HTERT RPE-1 (cell line): ENCODE results near the gene KCNE3.
"Not testable (repeated sequence)": the region's sequence is repeated elsewhere in the genome, so short reads cannot be mapped to it uniquely, and the experiment has no call there.

Experiments used
- in situ Hi-C: fragments of 300-500 bp; cut with MboI; formaldehyde crosslinking; loops from 4 replicates; pipeline ENCODE4 v1.14.3; 2020; ENCODE audit warnings: low sequenced_read_pairs

Gene KCNE3

GRCh38 chr11:74443071-74443864, 24.1 kb downstream of the KCNE3 start:
- in situ Hi-C loops = no loop called here

- in situ Hi-C loops = no loop called here
Measured at GRCh38 chr11:74442636-74443035, 24.7 kb downstream of the KCNE3 start.

GRCh38 chr11:74438681-74439080, 28.7 kb downstream of the KCNE3 start:
- in situ Hi-C loops = no loop called here

GRCh38 chr11:74437441-74438042, 29.8 kb downstream of the KCNE3 start:
- in situ Hi-C loops = no loop called here

- in situ Hi-C loops = no loop called here
Measured at GRCh38 chr11:74434528-74434927, 32.8 kb downstream of the KCNE3 start.

GRCh38 chr11:74429205-74429604, 38.1 kb downstream of the KCNE3 start:
- in situ Hi-C loops = no loop called here

GRCh38 chr11:74427384-74427886, 39.9 kb downstream of the KCNE3 start:
- in situ Hi-C loops = no loop called here

GRCh38 chr11:74425100-74425499, 42.2 kb downstream of the KCNE3 start:
- in situ Hi-C loops = no loop called here

- in situ Hi-C loops = no loop called here
Measured at GRCh38 chr11:74418509-74418895, 48.8 kb downstream of the KCNE3 start.

- in situ Hi-C loops = no loop called here
Measured at GRCh38 chr11:74417860-74418508, 49.4 kb downstream of the KCNE3 start.

GRCh38 chr11:74417379-74417804, 50.0 kb downstream of the KCNE3 start:
- in situ Hi-C loops = no loop called here

- in situ Hi-C loops = not testable (repeated sequence)
Measured at GRCh38 chr11:74416974-74417373, 50.4 kb downstream of the KCNE3 start.

- in situ Hi-C loops = no loop called here
Measured at GRCh38 chr11:74412733-74413359, 54.5 kb downstream of the KCNE3 start.

- in situ Hi-C loops = no loop called here
Measured at GRCh38 chr11:74412321-74412720, 55.0 kb downstream of the KCNE3 start.

- in situ Hi-C loops = no loop called here
Measured at GRCh38 chr11:74409633-74410032, 57.7 kb downstream of the KCNE3 start.
